Endothelial cell of umbilical vein (primary cell): ENCODE data around the gene ZNF526. TPM values are rescaled to one million over a fixed set of nuclear protein-coding genes. Genes with fewer than 3 reads are reported as not detected.

Source experiments
- BruUV-seq: library from RNA; stranded (reverse); fragments of 400-500 nt; replicated peaks from 2 replicates; lab custom pipeline; 2021; lab: Mats Ljungman, UMichigan
- CTCF ChIA-PET: fragments of 300-600, 350-600 bp; sonication (Branson Sonifier 250); formaldehyde crosslinking; loops from one replicate; lab custom pipeline; 2021; ENCODE audit warnings: antibody characterized with exemption, inconsistent platforms; lab: Charles Lee
- POLR2A ChIA-PET: fragments of 300-600, 350-600 bp; sonication (Branson Sonifier 250); formaldehyde crosslinking; loops from one replicate; lab custom pipeline; 2021; ENCODE audit warnings: antibody characterized with exemption, inconsistent platforms; lab: Charles Lee
- DNase-seq: peaks from one replicate; pipeline ENCODE4 v3.0.0-alpha.2; 2011; ENCODE audit warnings: low read depth, low spot score
- FAIRE-seq: peaks from 2 replicates; lab custom pipeline; 2011; peaks lifted over from hg19 to GRCh38; lab: Jason Lieb, UNC
- H2AFZ ChIP-seq: 2 replicates; pipeline ENCODE4 v1.6.0; 2012; ENCODE audit warnings: low read depth, low read length, control low read depth, inconsistent platforms
- H3K27ac ChIP-seq: 2 replicates; pipeline ENCODE4 v1.5.1; 2011; ENCODE audit warnings: low read depth, mild to moderate bottlenecking, control low read depth, low read length, moderate library complexity; ENCODE audit not compliant: insufficient read depth
- H3K27me3 ChIP-seq, 2 experiments: 2 replicates each; pipeline versions ENCODE4 v1.6.0 to v1.6.1; 2011; ENCODE audit warnings: low read length in 2 of 2, mixed read lengths in 1 of 2; ENCODE audit not compliant: control insufficient read depth in 2 of 2, insufficient read depth in 2 of 2
- H3K36me3 ChIP-seq, 2 experiments: 2 replicates in 1 of 2; 3 replicates in 1 of 2; pipeline ENCODE4 v1.5.1; 2011; ENCODE audit warnings: low read length in 2 of 2, mild to moderate bottlenecking in 1 of 2, moderate library complexity in 1 of 2; ENCODE audit not compliant: control insufficient read depth in 2 of 2, insufficient read depth in 2 of 2; ENCODE audit errors: extremely low read depth in 1 of 2
- H3K4me1 ChIP-seq: 3 replicates; pipeline ENCODE4 v1.5.1; 2011; ENCODE audit warnings: mild to moderate bottlenecking, low read length; ENCODE audit not compliant: control insufficient read depth, insufficient read depth; ENCODE audit errors: extremely low read depth
- H3K4me2 ChIP-seq: 2 replicates; pipeline ENCODE4 v1.6.1; 2011; ENCODE audit warnings: low read length, control low read depth, mixed read lengths; ENCODE audit not compliant: insufficient read depth
- H3K4me3 ChIP-seq, 3 experiments: fragments of 200-600 bp in 1 of 3; sonication (generic), shearing (Covaris generic) in 1 of 3; replicated peaks in 1 of 3; 2 replicates each; pipeline ENCODE4 v1.5.1; 2011 to 2016; ENCODE audit warnings: control low read depth in 3 of 3, low read length in 3 of 3, mild to moderate bottlenecking in 2 of 3, inconsistent platforms in 1 of 3, low read depth in 1 of 3, moderate library complexity in 1 of 3; ENCODE audit not compliant: insufficient read depth in 1 of 3
- H3K79me2 ChIP-seq: 2 replicates; pipeline ENCODE4 v1.6.0; 2012; ENCODE audit warnings: low read length, inconsistent platforms; ENCODE audit not compliant: control insufficient read depth, insufficient read depth
- H3K9ac ChIP-seq: replicated peaks from 2 replicates; pipeline ENCODE3; 2011; ENCODE audit warnings: low read length, control low read depth; ENCODE audit not compliant: insufficient read depth; ENCODE audit errors: extremely low read depth
- H3K9me1 ChIP-seq: replicated peaks from 3 replicates; pipeline ENCODE4 v1.6.0; 2011; ENCODE audit warnings: mild to moderate bottlenecking, low read length; ENCODE audit not compliant: control insufficient read depth, insufficient read depth; ENCODE audit errors: extremely low read depth
- H3K9me3 ChIP-seq: replicated peaks from 2 replicates; pipeline ENCODE4 v1.5.1; 2012; ENCODE audit warnings: low read length, inconsistent platforms; ENCODE audit not compliant: control insufficient read depth, insufficient read depth
- H4K20me1 ChIP-seq: replicated peaks from 2 replicates; pipeline ENCODE3; 2011; ENCODE audit warnings: mild to moderate bottlenecking, low read length; ENCODE audit not compliant: control insufficient read depth, insufficient read depth; ENCODE audit errors: extremely low read depth
- EZH2 ChIP-seq: IDR thresholded peaks from 2 replicates; pipeline ENCODE4 v1.6.1; 2012; ENCODE audit warnings: borderline replicate concordance, low read depth, mild to moderate bottlenecking, moderate library complexity, low read length, inconsistent platforms; ENCODE audit not compliant: severe bottlenecking
- FOS ChIP-seq: IDR thresholded peaks from 2 replicates; pipeline ENCODE4 v1.6.1; 2011; ENCODE audit warnings: mild to moderate bottlenecking, low read length, moderate library complexity, borderline replicate concordance; ENCODE audit not compliant: insufficient read depth
- GATA2 ChIP-seq: IDR thresholded peaks from 2 replicates; pipeline ENCODE4 v1.7.0; 2011; ENCODE audit warnings: low read depth, mild to moderate bottlenecking, moderate library complexity, mixed read lengths, low read length; ENCODE audit not compliant: insufficient read length, insufficient read depth
- JUN ChIP-seq: IDR thresholded peaks from 2 replicates; pipeline ENCODE4 v1.6.1; 2011; ENCODE audit warnings: borderline replicate concordance, low read depth; ENCODE audit not compliant: insufficient read length, insufficient read depth
- MYC ChIP-seq: IDR thresholded peaks from one replicate; pipeline ENCODE4 v1.6.1; 2011; ENCODE audit warnings: mild to moderate bottlenecking, low read depth, low read length
- POLR2A ChIP-seq: IDR thresholded peaks from 2 replicates; pipeline ENCODE4 v1.6.1; 2012; ENCODE audit warnings: low read depth, mild to moderate bottlenecking, control low read depth, low read length
- POLR2AphosphoS5 ChIP-seq: IDR thresholded peaks from 2 replicates; pipeline ENCODE4 v1.6.1; 2012; ENCODE audit warnings: low read depth, mild to moderate bottlenecking, control low read depth, low read length, moderate library complexity; ENCODE audit not compliant: insufficient read depth
- dilution Hi-C: fragments of 300-500 bp; cut with MboI; formaldehyde crosslinking; loops from one replicate; pipeline ENCODE4 v1.15.0; 2019; ENCODE audit warnings: low sequenced_read_pairs; ENCODE audit not compliant: extremely low pct_ligation_motif_present
- intact Hi-C: fragments of 100-400 bp; cut with micrococcal nuclease; formaldehyde crosslinking; loops from one replicate; pipeline ENCODE4 v1.10.0; 2022
- polyA plus RNA-seq, 4 experiments: library from polyadenylated mRNA; depleted of rRNA in 3 of 4; stranded (reverse) in 3 of 4; unstranded in 1 of 4; fragments of >200 nt; gene quantifications; 2 replicates each; pipeline versions ENCODE4 v1.2.1 to v1.2.3, GENCODE V29; 2011 to 2012; ENCODE audit warnings: missing spikeins in 1 of 4
- total RNA-seq: library from RNA; stranded (reverse); gene quantifications from 2 replicates; pipeline ENCODE4 v1.2.3, GENCODE V29; 2021
- TF ChIP-seq, protein P1 (sequence below): IDR thresholded peaks from 2 replicates; pipeline ENCODE4 v1.6.1; 2011; ENCODE audit not compliant: insufficient read depth, insufficient read length
- TF ChIP-seq, protein P2 (sequence below), 2 donors: IDR thresholded peaks; 1 replicate in 1 of 2; 2 replicates in 1 of 2; pipeline ENCODE4 v1.5.1; 2011; ENCODE audit warnings: low read length in 2 of 2, mild to moderate bottlenecking in 2 of 2, moderate library complexity in 2 of 2, control low read depth in 1 of 2, inconsistent platforms in 1 of 2, low read depth in 1 of 2; ENCODE audit not compliant: insufficient read depth in 1 of 2; ENCODE audit errors: extremely low read depth in 1 of 2

Gene ZNF526
- total and polyA plus RNA-seq, 2 donors (not counting 3 experiments of a cell fraction or from before 2014, with no cell fraction given) = 6.5 to 13.3 TPM

DNA sequence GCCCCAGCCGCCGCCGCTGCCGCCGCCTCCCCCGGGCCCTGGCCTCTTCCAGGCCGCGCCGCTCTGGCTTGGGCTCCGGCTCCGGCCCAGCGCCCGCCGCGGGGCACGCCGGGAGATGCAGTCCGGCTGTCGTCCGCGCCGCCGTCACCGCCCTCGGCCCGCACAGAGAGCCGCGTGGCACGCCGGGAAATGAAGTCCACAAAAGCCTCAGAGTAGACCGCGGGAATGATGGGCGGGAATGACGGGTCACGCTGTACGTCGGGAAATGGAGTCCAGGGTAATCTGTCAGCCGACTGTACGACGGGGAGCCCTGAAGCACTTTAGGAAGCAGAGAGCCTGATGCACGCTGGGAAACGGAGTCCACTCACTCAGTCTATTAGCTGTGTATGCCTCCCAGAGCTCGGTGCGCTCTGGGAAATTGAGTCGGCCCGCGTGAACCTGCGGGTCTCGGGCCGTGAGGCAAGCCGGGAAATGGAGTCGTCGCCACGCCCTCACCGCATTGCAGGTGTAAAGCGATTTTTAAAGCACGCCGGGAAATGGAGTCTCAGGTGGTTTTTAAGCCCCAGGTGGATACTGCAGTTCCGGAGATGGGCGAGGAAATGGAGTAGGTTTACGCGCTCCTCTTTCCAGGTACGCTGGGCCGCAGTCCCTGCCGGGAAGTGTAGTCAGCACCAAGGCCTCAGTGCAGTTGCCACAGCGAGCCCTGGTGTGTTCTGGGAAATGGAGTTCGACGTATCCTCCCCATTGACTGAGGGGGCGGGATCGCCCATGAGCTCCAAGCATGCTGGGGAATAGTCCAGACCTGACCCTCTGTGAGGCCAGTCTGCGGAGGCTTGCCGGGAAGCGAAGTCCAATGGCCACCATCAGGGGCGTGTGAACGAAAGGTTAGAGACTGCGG, 22.6 kb downstream of the ZNF526 start, which contains the start of gene GSK3A:
TSS of gene GSK3A (minus strand) at position 91 of the 898 bp plus-strand sequence. CDS start 137 bp downstream, outside the sequence.
- H3K36me3 ChIP-seq = peaks cover 0 to 9% of the 10 kb centered on the region in 2 experiments
- H3K4me2 ChIP-seq = peak within 1 kb of the TSS; percentile 83
- H3K79me2 ChIP-seq = peaks cover 32% of the 10 kb centered on the region
- intact Hi-C loops (loop anchor here (1.0 kb wide), 3 partner anchors 22 to 179 kb away; partner anchors contain the start of gene ZNF526), dilution Hi-C loops (no loop called here)
- no peaks in the 10 kb centered on the region for H3K9me1 ChIP-seq
- TF ChIP-seq FOS (peak; percentile 26), JUN (peak; percentile 5), GATA2 (no peak), POLR2AphosphoS5 (peak; percentile 84), EZH2 (no peak), POLR2A (peak; percentile 90), MYC (peak; percentile 77)
- TF ChIP-seq, protein P1, sequence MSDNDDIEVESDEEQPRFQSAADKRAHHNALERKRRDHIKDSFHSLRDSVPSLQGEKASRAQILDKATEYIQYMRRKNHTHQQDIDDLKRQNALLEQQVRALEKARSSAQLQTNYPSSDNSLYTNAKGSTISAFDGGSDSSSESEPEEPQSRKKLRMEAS = peak; percentile 35
- TF ChIP-seq, protein P2, sequence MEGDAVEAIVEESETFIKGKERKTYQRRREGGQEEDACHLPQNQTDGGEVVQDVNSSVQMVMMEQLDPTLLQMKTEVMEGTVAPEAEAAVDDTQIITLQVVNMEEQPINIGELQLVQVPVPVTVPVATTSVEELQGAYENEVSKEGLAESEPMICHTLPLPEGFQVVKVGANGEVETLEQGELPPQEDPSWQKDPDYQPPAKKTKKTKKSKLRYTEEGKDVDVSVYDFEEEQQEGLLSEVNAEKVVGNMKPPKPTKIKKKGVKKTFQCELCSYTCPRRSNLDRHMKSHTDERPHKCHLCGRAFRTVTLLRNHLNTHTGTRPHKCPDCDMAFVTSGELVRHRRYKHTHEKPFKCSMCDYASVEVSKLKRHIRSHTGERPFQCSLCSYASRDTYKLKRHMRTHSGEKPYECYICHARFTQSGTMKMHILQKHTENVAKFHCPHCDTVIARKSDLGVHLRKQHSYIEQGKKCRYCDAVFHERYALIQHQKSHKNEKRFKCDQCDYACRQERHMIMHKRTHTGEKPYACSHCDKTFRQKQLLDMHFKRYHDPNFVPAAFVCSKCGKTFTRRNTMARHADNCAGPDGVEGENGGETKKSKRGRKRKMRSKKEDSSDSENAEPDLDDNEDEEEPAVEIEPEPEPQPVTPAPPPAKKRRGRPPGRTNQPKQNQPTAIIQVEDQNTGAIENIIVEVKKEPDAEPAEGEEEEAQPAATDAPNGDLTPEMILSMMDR (IDR thresholded peaks at IDR 0.05; ENCODE audit: extremely low read depth in 1 of 2, insufficient read depth in 1 of 2, low read depth in 1 of 2, low read length in 2 of 2) = no peak
- peak within 1 kb of the TSS; percentile 85 for H3K9ac ChIP-seq
- no peaks in the 10 kb centered on the region for H4K20me1 ChIP-seq
- no peaks in the 10 kb centered on the region for H3K9me3 ChIP-seq
- H3K27me3 ChIP-seq = no peaks in the 10 kb centered on the region
- DNase-seq = peak; percentile 99
- ChIA-PET CTCF (interaction anchor here (0.7 to 11.8 kb wide), 15 partner anchors 9 to 159 kb away, joined by 3 to 365 read pairs (median 4); partner anchors contain the start of genes ERF and ZNF526), POLR2A (interaction anchor here (0.6 to 1.8 kb wide), 8 partner anchors 8 to 181 kb away, joined by 3 to 11 read pairs (median 6); partner anchors contain the start of genes PAFAH1B3 and PRR19)
- H3K4me3 ChIP-seq = peak within 1 kb of the TSS; percentile 69 to 95 (median 92)
- peak; percentile 100 for FAIRE-seq
- peaks cover 30% of the 10 kb centered on the region for H3K4me1 ChIP-seq
- BruUV-seq = no TSS peak
- H3K27ac ChIP-seq = peak within 1 kb of the TSS; percentile 57
- H2AFZ ChIP-seq = peak within 1 kb of the TSS; percentile 74
